ENCODE results near the gene RASA3. TPM values are rescaled to one million over a fixed set of nuclear protein-coding genes. Genes with fewer than 3 reads are reported as not detected.

Gene RASA3
- total and polyA plus RNA-seq, 10 of the 15 experiments (the other 5 are each of a cell fraction or from before 2014, with no cell fraction given): 0.79 to 33.9 (median 17.6) TPM

DNA sequence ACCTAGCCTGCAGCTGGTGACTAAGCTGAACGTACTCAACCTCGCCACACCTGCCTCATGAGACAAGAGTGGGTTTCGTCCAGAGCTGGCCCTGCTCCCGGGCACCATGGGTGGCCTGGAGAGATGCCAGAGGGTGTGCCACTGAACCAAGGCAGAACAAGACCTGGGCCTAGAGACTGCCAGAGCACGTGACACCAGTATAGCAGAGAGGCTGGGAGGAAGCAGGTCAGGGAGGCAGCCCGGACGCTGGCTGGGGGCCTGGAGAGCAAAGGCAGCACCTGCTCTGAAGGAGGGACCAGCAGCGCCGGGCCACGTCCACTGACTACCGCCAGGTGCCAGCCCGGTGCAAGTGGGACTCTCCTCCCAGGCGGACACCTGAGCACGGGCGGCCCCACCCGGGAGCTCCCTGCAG lies 151.2 kb downstream of the RASA3 start:
- Histone ChIP-seq H3K4me2 (ENCODE audit: control insufficient read depth, insufficient read depth) (no peak overlapping the region), H3K27me3 (replicated peaks in 1 of 2; ENCODE audit: control insufficient read depth in 2 of 2, insufficient read depth in 2 of 2, low read length in 1 of 2) (no peaks in the 10 kb centered on the region), H3K79me2 (ENCODE audit: control insufficient read depth, insufficient read depth, low read length) (no peaks in the 10 kb centered on the region), H3K27ac (ENCODE audit: control insufficient read depth, insufficient read depth) (no peak overlapping the region), H3K36me3 (ENCODE audit: control insufficient read depth in 2 of 2, insufficient read depth in 2 of 2, low read length in 1 of 2) (no peaks in the 10 kb centered on the region), H3K9me3 (replicated peaks; ENCODE audit: control insufficient read depth, insufficient read depth, low read length) (no peaks in the 10 kb centered on the region), H4K20me1 (ENCODE audit: control insufficient read depth, insufficient read depth) (no peaks in the 10 kb centered on the region), H3K4me3 (no peak overlapping the region), H3K4me1 (ENCODE audit: control insufficient read depth, insufficient read depth, low read length) (no peaks in the 10 kb centered on the region), H2AFZ (ENCODE audit: control insufficient read depth, low read depth, low read length) (no peak overlapping the region), H3K9ac (ENCODE audit: control insufficient read depth, insufficient read depth, low read length) (no peak overlapping the region)
- ChIA-PET RAD21 (ENCODE audit: unreplicated experiment) (no interaction called here), CTCF (no interaction called here), POLR2A (no interaction called here), SMC1A (ENCODE audit: uncharacterized antibody, unreplicated experiment) (no interaction called here)
- ATAC-seq (no peak), FAIRE-seq (no peak), DNase-seq (ENCODE audit: low read depth, low spot score) (no peak)
- in situ Hi-C loops (cut with MboI): no loop called here
- intact Hi-C loops (cut with micrococcal nuclease; ENCODE audit: unreplicated experiment): no loop called here
- BruUV-seq (replicated peaks): no TSS peak
- 93% methylated on average over 12 of the region's 16 CpGs for WGBS (ENCODE audit: insufficient coverage, insufficient replicate concordance, low lambda C conversion rate, missing lambda C conversion rate)
- TF ChIP-seq ZNF622 (IDR thresholded peaks at IDR 0.05) (no peak), KAT2A (conservative IDR thresholded peaks at IDR 0.05; ENCODE audit: control insufficient read depth, low read depth, low read length) (no peak), RB1 (IDR thresholded peaks at IDR 0.05; ENCODE audit: borderline replicate concordance) (no peak), CHD1 (IDR thresholded peaks at IDR 0.05; ENCODE audit: low read depth, low read length) (no peak), ESRRA (IDR thresholded peaks at IDR 0.05; ENCODE audit: low read length) (no peak), STAT3 (IDR thresholded peaks at IDR 0.05; ENCODE audit: low read depth, low read length) (no peak), MEF2A (IDR thresholded peaks at IDR 0.05; ENCODE audit: insufficient read depth, low read depth, low read length) (no peak), ATF7 (IDR thresholded peaks at IDR 0.05; ENCODE audit: low read depth) (no peak), ASH2L (IDR thresholded peaks at IDR 0.05; ENCODE audit: borderline replicate concordance, low read depth) (no peak), SREBF1 (IDR thresholded peaks at IDR 0.05; ENCODE audit: low read length) (no peak), HCFC1 (IDR thresholded peaks at IDR 0.05; ENCODE audit: low read length) (no peak), TBL1XR1 (IDR thresholded peaks at IDR 0.05; ENCODE audit: low read depth, low read length) (no peak), NR2F1 (conservative IDR thresholded peaks at IDR 0.05) (no peak), TAF1 (IDR thresholded peaks at IDR 0.05; ENCODE audit: borderline replicate concordance, low read depth, low read length) (no peak), SREBF2 (IDR thresholded peaks at IDR 0.05; ENCODE audit: low read length) (no peak)
- TF ChIP-seq, protein P1, sequence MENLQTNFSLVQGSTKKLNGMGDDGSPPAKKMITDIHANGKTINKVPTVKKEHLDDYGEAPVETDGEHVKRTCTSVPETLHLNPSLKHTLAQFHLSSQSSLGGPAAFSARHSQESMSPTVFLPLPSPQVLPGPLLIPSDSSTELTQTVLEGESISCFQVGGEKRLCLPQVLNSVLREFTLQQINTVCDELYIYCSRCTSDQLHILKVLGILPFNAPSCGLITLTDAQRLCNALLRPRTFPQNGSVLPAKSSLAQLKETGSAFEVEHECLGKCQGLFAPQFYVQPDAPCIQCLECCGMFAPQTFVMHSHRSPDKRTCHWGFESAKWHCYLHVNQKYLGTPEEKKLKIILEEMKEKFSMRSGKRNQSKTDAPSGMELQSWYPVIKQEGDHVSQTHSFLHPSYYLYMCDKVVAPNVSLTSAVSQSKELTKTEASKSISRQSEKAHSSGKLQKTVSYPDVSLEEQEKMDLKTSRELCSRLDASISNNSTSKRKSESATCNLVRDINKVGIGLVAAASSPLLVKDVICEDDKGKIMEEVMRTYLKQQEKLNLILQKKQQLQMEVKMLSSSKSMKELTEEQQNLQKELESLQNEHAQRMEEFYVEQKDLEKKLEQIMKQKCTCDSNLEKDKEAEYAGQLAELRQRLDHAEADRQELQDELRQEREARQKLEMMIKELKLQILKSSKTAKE (IDR thresholded peaks at IDR 0.05; ENCODE audit: low read depth, poor library complexity, severe bottlenecking): no peak
- TF ChIP-seq, protein P2, sequence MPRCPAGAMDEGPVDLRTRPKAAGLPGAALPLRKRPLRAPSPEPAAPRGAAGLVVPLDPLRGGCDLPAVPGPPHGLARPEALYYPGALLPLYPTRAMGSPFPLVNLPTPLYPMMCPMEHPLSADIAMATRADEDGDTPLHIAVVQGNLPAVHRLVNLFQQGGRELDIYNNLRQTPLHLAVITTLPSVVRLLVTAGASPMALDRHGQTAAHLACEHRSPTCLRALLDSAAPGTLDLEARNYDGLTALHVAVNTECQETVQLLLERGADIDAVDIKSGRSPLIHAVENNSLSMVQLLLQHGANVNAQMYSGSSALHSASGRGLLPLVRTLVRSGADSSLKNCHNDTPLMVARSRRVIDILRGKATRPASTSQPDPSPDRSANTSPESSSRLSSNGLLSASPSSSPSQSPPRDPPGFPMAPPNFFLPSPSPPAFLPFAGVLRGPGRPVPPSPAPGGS (IDR thresholded peaks at IDR 0.05; ENCODE audit: borderline replicate concordance, insufficient read depth, low read depth, low read length, poor library complexity, severe bottlenecking): no peak

Data from GM12878 (cell line).